HCT116 (cell line): Measurements from ENCODE around the gene C2orf78.

Experiments used
- EZH2phosphoT487 ChIP-seq: fragments of 200-600 bp; IDR thresholded peaks from 2 replicates; pipeline ENCODE4 v1.6.1; 2018; ENCODE audit warnings: antibody characterized with exemption, borderline replicate concordance
- TF ChIP-seq, protein P1 (sequence below), 3 experiments: fragments of 200-600 bp in 1 of 3; sonication (generic) in 1 of 3; IDR thresholded peaks in 2 of 3; conservative IDR thresholded peaks in 1 of 3; 2 replicates each; pipeline ENCODE4 v1.5.1; 2012 to 2017; ENCODE audit warnings: low read depth in 2 of 3, low read length in 2 of 3, antibody characterized with exemption in 1 of 3, borderline replicate concordance in 1 of 3, control low read depth in 1 of 3, mild to moderate bottlenecking in 1 of 3, mixed read lengths in 1 of 3, mixed run types in 1 of 3, moderate library complexity in 1 of 3; ENCODE audit not compliant: insufficient read depth in 1 of 3

DNA sequence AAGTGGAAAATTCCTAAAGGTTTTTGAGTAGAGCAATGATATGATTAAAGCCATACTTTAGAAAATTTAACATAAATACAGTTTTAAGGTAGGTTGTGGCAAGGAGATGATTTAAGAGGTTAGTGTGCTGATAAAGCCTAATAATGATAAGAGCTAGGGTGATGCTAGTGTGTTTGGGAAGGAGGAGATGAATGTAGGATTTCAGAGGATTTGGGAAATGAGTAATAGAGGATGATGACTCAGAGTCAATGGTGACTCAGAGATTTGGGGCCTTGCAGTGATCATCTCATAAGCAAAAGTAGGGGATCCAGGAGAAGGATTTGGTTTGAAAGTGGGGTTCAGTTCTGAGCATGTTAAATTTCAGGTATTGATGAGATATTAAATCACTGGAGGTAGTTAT is 68.0 kb downstream of the C2orf78 start:
- TF ChIP-seq EZH2phosphoT487 = no peak
- TF ChIP-seq, protein P1, sequence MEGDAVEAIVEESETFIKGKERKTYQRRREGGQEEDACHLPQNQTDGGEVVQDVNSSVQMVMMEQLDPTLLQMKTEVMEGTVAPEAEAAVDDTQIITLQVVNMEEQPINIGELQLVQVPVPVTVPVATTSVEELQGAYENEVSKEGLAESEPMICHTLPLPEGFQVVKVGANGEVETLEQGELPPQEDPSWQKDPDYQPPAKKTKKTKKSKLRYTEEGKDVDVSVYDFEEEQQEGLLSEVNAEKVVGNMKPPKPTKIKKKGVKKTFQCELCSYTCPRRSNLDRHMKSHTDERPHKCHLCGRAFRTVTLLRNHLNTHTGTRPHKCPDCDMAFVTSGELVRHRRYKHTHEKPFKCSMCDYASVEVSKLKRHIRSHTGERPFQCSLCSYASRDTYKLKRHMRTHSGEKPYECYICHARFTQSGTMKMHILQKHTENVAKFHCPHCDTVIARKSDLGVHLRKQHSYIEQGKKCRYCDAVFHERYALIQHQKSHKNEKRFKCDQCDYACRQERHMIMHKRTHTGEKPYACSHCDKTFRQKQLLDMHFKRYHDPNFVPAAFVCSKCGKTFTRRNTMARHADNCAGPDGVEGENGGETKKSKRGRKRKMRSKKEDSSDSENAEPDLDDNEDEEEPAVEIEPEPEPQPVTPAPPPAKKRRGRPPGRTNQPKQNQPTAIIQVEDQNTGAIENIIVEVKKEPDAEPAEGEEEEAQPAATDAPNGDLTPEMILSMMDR (IDR thresholded peaks at IDR 0.05 in 2 of 3, conservative IDR thresholded peaks at IDR 0.05 in 1 of 3; ENCODE audit: borderline replicate concordance in 1 of 3, insufficient read depth in 1 of 3, low read depth in 2 of 3, low read length in 2 of 3) = no peak
